BE2C (cell line): ENCODE data around the gene NBPF3.
A peak's percentile ranks its signal among the peaks of the same experiment; 100 is the strongest.

Source experiments
- DNase-seq: peaks from one replicate; pipeline ENCODE4 v3.0.0-alpha.2; 2020
- H3K27me3 ChIP-seq: fragments of 250-450 bp; sonication (Bioruptor Pico); 2 replicates; pipeline ENCODE4 v1.5.1; 2020; ENCODE audit warnings: mild to moderate bottlenecking
- H3K36me3 ChIP-seq: fragments of 250-450 bp; sonication (Bioruptor Pico); 2 replicates; pipeline ENCODE4 v1.5.1; 2020; ENCODE audit warnings: mild to moderate bottlenecking
- H3K4me1 ChIP-seq: fragments of 250-450 bp; sonication (Bioruptor Pico); 2 replicates; pipeline ENCODE4 v1.5.1; 2020
- H3K4me3 ChIP-seq: 2 replicates; pipeline ENCODE4 v1.5.1; 2011; ENCODE audit warnings: low read depth, low read length
- H3K9me3 ChIP-seq: fragments of 250-450 bp; sonication (Bioruptor Pico); 2 replicates; pipeline ENCODE4 v1.5.1; 2020
- CTCF ChIP-seq: IDR thresholded peaks from 2 replicates; pipeline ENCODE4 v1.5.1; 2012; ENCODE audit warnings: mild to moderate bottlenecking, low read depth, low read length

The NBPF3 gene

GRCh38 chr1:21491488-21492355 lies 51.8 kb downstream of the NBPF3 start:
- Histone ChIP-seq H3K4me1 (no peaks in the 10 kb centered on the region), H3K36me3 (no peaks in the 10 kb centered on the region), H3K4me3 (no peak overlapping the region), H3K27me3 (no peaks in the 10 kb centered on the region), H3K9me3 (no peaks in the 10 kb centered on the region)
- TF ChIP-seq CTCF = no peak
- DNase-seq = no peak

- DNase-seq = no peak
Observed at GRCh38 chr1:21492356-21492625, 52.4 kb downstream of the NBPF3 start.

GRCh38 chr1:21494196-21494595 lies 54.3 kb downstream of the NBPF3 start:
- Histone ChIP-seq H3K27me3 (no peaks in the 10 kb centered on the region), H3K4me3 (no peak overlapping the region), H3K9me3 (no peaks in the 10 kb centered on the region), H3K4me1 (no peaks in the 10 kb centered on the region), H3K36me3 (no peaks in the 10 kb centered on the region)
- no peak for TF ChIP-seq CTCF
- no peak for DNase-seq

More at GRCh38 chr1:21492356-21492625, 52.4 kb downstream of the NBPF3 start:
- H3K36me3 ChIP-seq = no peaks in the 10 kb centered on the region
- no peak for TF ChIP-seq CTCF
- H3K4me3 ChIP-seq = no peak overlapping the region
- H3K27me3 ChIP-seq = no peaks in the 10 kb centered on the region
- H3K9me3 ChIP-seq = no peaks in the 10 kb centered on the region
- no peaks in the 10 kb centered on the region for H3K4me1 ChIP-seq

- H3K4me1 ChIP-seq = no peaks in the 10 kb centered on the region
- H3K4me3 ChIP-seq = no peak overlapping the region
- TF ChIP-seq CTCF = no peak
- no peaks in the 10 kb centered on the region for H3K27me3 ChIP-seq
- H3K36me3 ChIP-seq = no peaks in the 10 kb centered on the region
- H3K9me3 ChIP-seq = no peaks in the 10 kb centered on the region
- no peak for DNase-seq
Observed at GRCh38 chr1:21495225-21495820, 55.4 kb downstream of the NBPF3 start.

- no peak for TF ChIP-seq CTCF
- Histone ChIP-seq H3K4me3 (no peak overlapping the region), H3K4me1 (no peaks in the 10 kb centered on the region), H3K36me3 (no peaks in the 10 kb centered on the region), H3K9me3 (no peaks in the 10 kb centered on the region), H3K27me3 (no peaks in the 10 kb centered on the region)
- DNase-seq = no peak
Observed at GRCh38 chr1:21496063-21496462, 56.1 kb downstream of the NBPF3 start.

GRCh38 chr1:21496886-21497285 lies 56.9 kb downstream of the NBPF3 start:
- peak; percentile 17 for DNase-seq
- no peaks in the 10 kb centered on the region for H3K27me3 ChIP-seq
- H3K4me1 ChIP-seq = no peaks in the 10 kb centered on the region
- no peaks in the 10 kb centered on the region for H3K36me3 ChIP-seq
- no peak for TF ChIP-seq CTCF
- no peak overlapping the region for H3K4me3 ChIP-seq
- H3K9me3 ChIP-seq = no peaks in the 10 kb centered on the region
